Measurements from ENCODE around the gene LRRC58. TPM values are rescaled to one million over a fixed set of nuclear protein-coding genes. Genes with fewer than 3 reads are reported as not detected.

Gene LRRC58
- total RNA-seq (10 to 100 TPM; 14.4 to 19.2 (median 17.7) TPM), total RNA-seq (53.7 to 220 (median 97.6) reads per million in 29 experiments)
- total RNA-seq (2013) = 21.7 TPM

DNA sequence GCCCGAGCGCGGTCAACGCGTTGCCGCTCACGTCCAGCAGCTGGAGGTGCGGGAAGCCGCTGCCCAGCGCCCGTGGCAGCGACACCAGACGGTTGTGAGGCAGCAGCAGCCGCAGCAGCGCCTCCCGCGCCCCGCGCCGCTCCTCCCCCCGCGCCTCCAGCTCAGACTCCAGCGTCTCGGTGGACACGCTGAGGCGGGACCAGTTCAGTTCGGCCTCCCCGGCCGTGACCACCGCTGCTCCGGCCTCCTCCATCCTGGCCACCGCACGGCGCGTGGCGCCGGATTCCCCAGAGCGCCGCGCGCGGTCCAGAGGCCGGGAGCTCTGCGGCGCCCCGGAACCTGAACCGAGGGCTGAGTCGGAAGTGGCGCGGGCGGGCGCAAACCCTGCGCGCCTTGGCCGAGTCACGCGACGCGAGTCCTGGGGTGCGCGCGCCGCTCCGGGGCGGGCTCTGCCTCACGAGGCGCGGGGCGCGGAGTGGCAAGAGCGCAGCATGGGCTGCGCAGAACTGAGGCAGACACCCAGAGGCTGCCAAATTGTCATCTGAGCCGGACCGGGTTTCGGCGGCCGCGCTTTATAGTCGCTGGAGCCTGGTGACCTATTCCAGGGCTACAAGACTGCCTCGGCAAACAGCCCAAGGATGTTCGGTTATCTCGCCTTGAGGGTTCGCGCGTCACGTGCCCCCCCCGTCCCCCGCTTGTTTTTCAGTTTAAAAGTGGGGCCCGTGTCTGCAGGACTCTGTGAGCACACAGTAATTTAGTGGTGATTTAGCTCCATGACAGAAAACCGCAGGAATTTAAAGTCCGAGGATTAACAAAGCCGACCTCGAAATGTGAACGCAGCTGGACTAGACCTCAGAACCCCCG lies at the start of gene LRRC58:
Gene LRRC58 (minus strand): TSS at position 364 of the 864 bp plus-strand sequence. CDS start 111 bp downstream, at position 253.
- H3K9me3 ChIP-seq = no peaks in the 10 kb centered on the region
- ATAC-seq (replicated peaks in 1 of 4) (peak; percentile 90 to 94 (median 92)), DNase-seq (peak; percentile 79 to 95 (median 88))
- H3K27ac Mint-ChIP-seq = peak within 1 kb of the TSS; percentile 92 to 95
- WGBS (ENCODE audit: insufficient coverage) = under 1% methylated on average over 95 of the region's 95 CpGs
- peak within 1 kb of the TSS; percentile 88 to 95 (median 95) for H3K4me3 Mint-ChIP-seq
- H3K9me3 Mint-ChIP-seq = no peaks in the 10 kb centered on the region
- H3K4me3 ChIP-seq (ENCODE audit: control insufficient read depth in 1 of 2, extremely low read depth in 1 of 2, low read length in 1 of 2) = peak within 1 kb of the TSS; percentile 68 to 81
- H3K27me3 ChIP-seq (replicated peaks in 1 of 2; ENCODE audit: control insufficient read depth in 2 of 2, extremely low read depth in 1 of 2, insufficient read depth in 2 of 2, low read length in 1 of 2) = no peaks in the 10 kb centered on the region
- H3K36me3 Mint-ChIP-seq = peaks cover 10% of the 10 kb centered on the region
- CTCF ChIA-PET = interaction anchor here (0.5 to 4.8 kb wide), 11 partner anchors 12 to 457 kb away, joined by 3 to 25 read pairs (median 4); no protein-coding TSS in a partner anchor
- H3K27ac ChIP-seq (ENCODE audit: low read length) = peak within 1 kb of the TSS; percentile 60
- no peaks in the 10 kb centered on the region for H3K36me3 ChIP-seq (ENCODE audit: control insufficient read depth in 2 of 2, extremely low read depth in 1 of 2, insufficient read depth in 1 of 2, low read length in 1 of 2)
- no peaks in the 10 kb centered on the region for H3K27me3 Mint-ChIP-seq
- H3K4me1 Mint-ChIP-seq = peaks cover 45 to 47% (median 46%) of the 10 kb centered on the region in 3 donors
- POLR2A ChIA-PET = interaction anchor here (0.6 to 1.7 kb wide), 14 partner anchors 8 to 885 kb away, joined by 3 to 11 read pairs (median 4); partner anchors contain the start of genes GSK3B (in 1 of the 2), NDUFB4 (in 1 of the 2) and TMEM39A (in 1 of the 2)
- H3K4me1 ChIP-seq (ENCODE audit: control insufficient read depth in 1 of 2, extremely low read depth in 1 of 2, insufficient read depth in 2 of 2, low read length in 2 of 2) = peaks cover 22 to 23% of the 10 kb centered on the region in 2 experiments

DNA sequence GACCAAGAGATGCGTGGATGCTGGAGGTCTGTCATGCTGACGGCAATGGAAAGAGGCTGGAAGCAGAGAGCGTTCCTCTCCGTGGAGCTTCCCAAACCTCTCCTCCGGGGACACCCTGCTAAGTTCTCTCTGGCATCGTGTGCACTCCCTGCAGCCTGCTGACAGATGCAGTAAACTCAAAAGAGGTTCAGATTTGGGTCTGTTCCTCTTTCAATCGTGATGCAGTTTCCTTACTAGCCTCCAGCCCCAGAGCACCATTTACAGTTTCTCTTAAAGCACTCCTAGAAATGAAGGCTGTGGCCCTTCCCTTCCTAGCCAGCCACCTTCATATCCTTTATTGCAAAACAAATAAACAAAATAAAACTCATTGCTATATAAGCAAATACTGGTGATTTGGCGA lies 47.3 kb upstream of the LRRC58 start:
- CTCF ChIA-PET = interaction anchor here in 1 of 2 donors (0.6 kb wide), 1 partner anchor 202 kb away, joined by 3 read pairs; no protein-coding TSS in a partner anchor
- 85% methylated on average over 8 of the region's 8 CpGs for WGBS (ENCODE audit: insufficient coverage)
- no peak overlapping the region for H3K27ac Mint-ChIP-seq

DNA sequence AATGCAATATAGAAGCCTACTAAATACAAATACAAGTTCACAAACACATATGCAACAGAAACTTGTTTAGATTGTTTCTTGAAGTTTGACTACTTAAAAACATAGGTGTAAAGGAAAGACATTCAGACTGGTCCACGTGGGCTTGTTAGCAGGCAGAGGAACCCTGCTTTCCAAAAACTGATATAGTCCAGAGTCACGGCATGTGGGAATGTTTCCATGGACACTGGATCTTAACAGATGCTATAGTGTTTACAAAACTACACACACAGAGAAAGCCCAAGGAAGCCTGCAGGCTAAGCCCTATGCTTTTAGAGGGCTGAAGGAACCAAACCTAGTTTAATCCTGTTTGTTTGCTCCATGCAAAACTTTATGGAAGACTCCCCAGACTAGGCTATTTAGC lies 45.2 kb upstream of the LRRC58 start:
- Histone ChIP-seq H3K27me3 (replicated peaks in 1 of 2; ENCODE audit: control insufficient read depth in 2 of 2, extremely low read depth in 1 of 2, insufficient read depth in 2 of 2, low read length in 1 of 2) (peaks cover 0 to 3% of the 10 kb centered on the region in 2 experiments), H3K9me3 (no peaks in the 10 kb centered on the region), H3K4me1 (ENCODE audit: control insufficient read depth in 1 of 2, extremely low read depth in 1 of 2, insufficient read depth in 2 of 2, low read length in 2 of 2) (no peaks in the 10 kb centered on the region), H3K36me3 (ENCODE audit: control insufficient read depth in 2 of 2, extremely low read depth in 1 of 2, insufficient read depth in 1 of 2, low read length in 1 of 2) (no peaks in the 10 kb centered on the region), H3K4me3 (ENCODE audit: control insufficient read depth in 1 of 2, extremely low read depth in 1 of 2, low read length in 1 of 2) (no peak overlapping the region), H3K27ac (ENCODE audit: low read length) (no peak overlapping the region)
- H3K9me3 Mint-ChIP-seq = no peaks in the 10 kb centered on the region
- H3K36me3 Mint-ChIP-seq = no peaks in the 10 kb centered on the region
- no peak overlapping the region for H3K27ac Mint-ChIP-seq
- no CpG with 5 or more reads among the region's 2 CpGs for WGBS (ENCODE audit: insufficient coverage)
- no peak for DNase-seq
- H3K27me3 Mint-ChIP-seq = peaks cover 0 to 3% of the 10 kb centered on the region in 2 donors
- POLR2A ChIA-PET = no interaction called here
- ATAC-seq (replicated peaks in 1 of 4) = no peak
- CTCF ChIA-PET = no interaction called here
- H3K4me3 Mint-ChIP-seq = no peak overlapping the region
- H3K4me1 Mint-ChIP-seq = no peaks in the 10 kb centered on the region

More for the DNA sequence above, 47.3 kb upstream of the LRRC58 start:
- Mint-ChIP-seq H3K9me3 (no peaks in the 10 kb centered on the region), H3K4me3 (no peak overlapping the region), H3K36me3 (no peaks in the 10 kb centered on the region), H3K4me1 (no peaks in the 10 kb centered on the region), H3K27me3 (peaks cover 0 to 3% of the 10 kb centered on the region in 2 donors)
- no peaks in the 10 kb centered on the region for H3K9me3 ChIP-seq
- no peaks in the 10 kb centered on the region for H3K36me3 ChIP-seq (ENCODE audit: control insufficient read depth in 2 of 2, extremely low read depth in 1 of 2, insufficient read depth in 1 of 2, low read length in 1 of 2)
- peaks cover 0 to 3% of the 10 kb centered on the region in 2 experiments for H3K27me3 ChIP-seq (replicated peaks in 1 of 2; ENCODE audit: control insufficient read depth in 2 of 2, extremely low read depth in 1 of 2, insufficient read depth in 2 of 2, low read length in 1 of 2)
- H3K4me1 ChIP-seq (ENCODE audit: control insufficient read depth in 1 of 2, extremely low read depth in 1 of 2, insufficient read depth in 2 of 2, low read length in 2 of 2) = no peaks in the 10 kb centered on the region
- POLR2A ChIA-PET = no interaction called here
- ATAC-seq (replicated peaks in 1 of 4) = no peak
- no peak overlapping the region for H3K27ac ChIP-seq (ENCODE audit: low read length)
- DNase-seq = no peak
- no peak overlapping the region for H3K4me3 ChIP-seq (ENCODE audit: control insufficient read depth in 1 of 2, extremely low read depth in 1 of 2, low read length in 1 of 2)

DNA sequence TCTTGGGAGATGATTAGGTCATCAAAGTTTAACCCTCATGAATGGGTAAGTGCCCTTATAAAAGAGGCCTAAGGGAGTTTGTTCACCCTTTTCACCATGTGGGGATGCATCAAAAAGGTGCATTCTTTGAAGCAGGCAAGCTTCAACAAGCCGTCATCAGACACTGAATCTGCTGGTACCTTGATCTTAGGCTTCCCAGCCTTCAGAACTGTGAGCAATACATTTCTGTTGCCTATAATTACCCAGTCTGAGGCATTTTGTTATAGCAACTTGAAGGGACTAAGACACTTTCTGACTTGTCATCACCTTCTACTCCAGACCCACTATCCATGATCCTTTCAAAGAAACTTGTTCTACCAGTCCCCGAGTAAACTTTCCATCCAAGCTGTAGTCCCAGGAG lies 44.6 kb upstream of the LRRC58 start:
- Histone ChIP-seq H3K36me3 (ENCODE audit: control insufficient read depth in 2 of 2, extremely low read depth in 1 of 2, insufficient read depth in 1 of 2, low read length in 1 of 2) (no peaks in the 10 kb centered on the region), H3K27me3 (replicated peaks in 1 of 2; ENCODE audit: control insufficient read depth in 2 of 2, extremely low read depth in 1 of 2, insufficient read depth in 2 of 2, low read length in 1 of 2) (peaks cover 0 to 3% of the 10 kb centered on the region in 2 experiments), H3K9me3 (no peaks in the 10 kb centered on the region), H3K4me1 (ENCODE audit: control insufficient read depth in 1 of 2, extremely low read depth in 1 of 2, insufficient read depth in 2 of 2, low read length in 2 of 2) (no peaks in the 10 kb centered on the region), H3K4me3 (ENCODE audit: control insufficient read depth in 1 of 2, extremely low read depth in 1 of 2, low read length in 1 of 2) (no peak overlapping the region), H3K27ac (ENCODE audit: low read length) (no peak overlapping the region)
- Mint-ChIP-seq H3K27ac (no peak overlapping the region), H3K27me3 (peaks cover 0 to 3% of the 10 kb centered on the region in 2 donors), H3K9me3 (no peaks in the 10 kb centered on the region), H3K4me3 (no peak overlapping the region), H3K4me1 (no peaks in the 10 kb centered on the region), H3K36me3 (no peaks in the 10 kb centered on the region)
- ATAC-seq (replicated peaks in 1 of 4) = no peak
- no peak for DNase-seq
- ChIA-PET POLR2A (no interaction called here), CTCF (no interaction called here)
- WGBS (ENCODE audit: insufficient coverage) = 67% methylated on average over 1 of the region's 2 CpGs

DNA sequence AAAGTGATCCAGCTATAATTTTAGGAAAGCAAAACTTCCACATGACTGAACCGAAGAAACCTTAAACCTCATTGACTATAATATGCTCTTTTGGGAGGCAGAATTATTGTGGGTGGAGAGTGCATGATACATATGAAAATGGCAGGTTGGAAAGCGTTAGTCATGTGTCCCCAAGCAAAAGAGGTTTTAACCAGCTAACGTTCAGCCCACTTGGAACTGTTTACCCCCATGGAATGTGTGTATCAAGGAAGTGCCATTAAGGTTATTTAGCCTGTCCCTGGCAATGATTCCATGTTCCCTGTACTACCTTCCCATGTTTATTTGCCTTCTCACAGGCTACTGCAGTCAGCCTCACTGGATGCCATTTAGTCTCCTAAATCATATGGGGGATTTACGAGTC lies 44.1 kb upstream of the LRRC58 start:
- Mint-ChIP-seq H3K27me3 (peaks cover 0 to 3% of the 10 kb centered on the region in 2 donors), H3K9me3 (no peaks in the 10 kb centered on the region), H3K36me3 (no peaks in the 10 kb centered on the region), H3K27ac (no peak overlapping the region), H3K4me1 (no peaks in the 10 kb centered on the region), H3K4me3 (no peak overlapping the region)
- ATAC-seq (replicated peaks in 1 of 4) = no peak
- H3K4me3 ChIP-seq (ENCODE audit: control insufficient read depth in 1 of 2, extremely low read depth in 1 of 2, low read length in 1 of 2) = no peak overlapping the region
- H3K27ac ChIP-seq (ENCODE audit: low read length) = no peak overlapping the region
- DNase-seq = no peak
- H3K27me3 ChIP-seq (replicated peaks in 1 of 2; ENCODE audit: control insufficient read depth in 2 of 2, extremely low read depth in 1 of 2, insufficient read depth in 2 of 2, low read length in 1 of 2) = peaks cover 0 to 3% of the 10 kb centered on the region in 2 experiments
- CTCF ChIA-PET = interaction anchor here in 1 of 2 donors (0.7 kb wide), 1 partner anchor 62 kb away, joined by 3 read pairs; no protein-coding TSS in a partner anchor
- no peaks in the 10 kb centered on the region for H3K4me1 ChIP-seq (ENCODE audit: control insufficient read depth in 1 of 2, extremely low read depth in 1 of 2, insufficient read depth in 2 of 2, low read length in 2 of 2)
- WGBS (ENCODE audit: insufficient coverage) = no CpG with 5 or more reads among the region's 4 CpGs
- H3K9me3 ChIP-seq = no peaks in the 10 kb centered on the region
- H3K36me3 ChIP-seq (ENCODE audit: control insufficient read depth in 2 of 2, extremely low read depth in 1 of 2, insufficient read depth in 1 of 2, low read length in 1 of 2) = no peaks in the 10 kb centered on the region
- POLR2A ChIA-PET = no interaction called here

DNA sequence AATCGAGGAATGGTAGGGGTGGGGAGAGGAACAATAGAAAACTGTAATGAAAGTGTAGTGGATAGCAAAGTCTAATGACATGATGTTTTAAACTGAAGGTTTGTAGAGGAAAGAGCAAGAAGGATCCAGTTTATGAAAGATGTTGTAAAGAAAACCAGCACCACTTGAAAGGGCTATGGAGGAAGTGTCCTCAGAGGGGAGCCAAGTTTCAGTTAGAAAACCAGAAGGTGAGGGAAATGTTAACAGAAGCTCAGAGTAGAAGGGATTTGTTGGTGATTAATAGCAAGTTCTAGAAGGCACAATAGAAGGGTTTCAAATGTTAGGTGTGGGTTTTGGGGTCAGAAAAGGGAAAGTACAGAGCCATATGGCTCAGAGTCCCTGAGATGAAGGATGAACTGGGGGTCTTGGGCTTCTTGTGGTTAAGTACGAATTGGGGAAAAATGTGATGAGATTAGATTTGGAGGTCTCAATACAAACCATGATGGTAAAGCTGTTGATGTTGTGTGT lies 33.8 kb upstream of the LRRC58 start:
- no peak overlapping the region for H3K4me3 ChIP-seq (ENCODE audit: control insufficient read depth in 1 of 2, extremely low read depth in 1 of 2, low read length in 1 of 2)
- no peaks in the 10 kb centered on the region for H3K4me1 ChIP-seq (ENCODE audit: control insufficient read depth in 1 of 2, extremely low read depth in 1 of 2, insufficient read depth in 2 of 2, low read length in 2 of 2)
- ChIA-PET POLR2A (no interaction called here), CTCF (no interaction called here)
- Mint-ChIP-seq H3K9me3 (peaks cover 4 to 7% (median 4%) of the 10 kb centered on the region in 3 donors), H3K27me3 (peaks cover 5 to 9% of the 10 kb centered on the region in 2 donors), H3K27ac (no peak overlapping the region), H3K36me3 (no peaks in the 10 kb centered on the region), H3K4me1 (no peaks in the 10 kb centered on the region), H3K4me3 (no peak overlapping the region)
- ATAC-seq (replicated peaks in 1 of 4) = no peak
- H3K36me3 ChIP-seq (ENCODE audit: control insufficient read depth in 2 of 2, extremely low read depth in 1 of 2, insufficient read depth in 1 of 2, low read length in 1 of 2) = no peaks in the 10 kb centered on the region
- no peaks in the 10 kb centered on the region for H3K9me3 ChIP-seq
- H3K27me3 ChIP-seq (replicated peaks in 1 of 2; ENCODE audit: control insufficient read depth in 2 of 2, extremely low read depth in 1 of 2, insufficient read depth in 2 of 2, low read length in 1 of 2) = peaks cover 0 to 7% of the 10 kb centered on the region in 2 experiments
- DNase-seq = no peak
- H3K27ac ChIP-seq (ENCODE audit: low read length) = no peak overlapping the region
- WGBS (ENCODE audit: insufficient coverage) = 71% methylated on average over 2 of the region's 2 CpGs

Measured in T-cell (primary cell).